Measurements from ENCODE around the gene ANKS1A. TPM values are rescaled to one million over a fixed set of nuclear protein-coding genes. Genes with fewer than 3 reads are reported as not detected.
"Not testable (repeated sequence)": the region's sequence is repeated elsewhere in the genome, so short reads cannot be mapped to it uniquely, and the experiment has no call there.

The ANKS1A gene, protein sequence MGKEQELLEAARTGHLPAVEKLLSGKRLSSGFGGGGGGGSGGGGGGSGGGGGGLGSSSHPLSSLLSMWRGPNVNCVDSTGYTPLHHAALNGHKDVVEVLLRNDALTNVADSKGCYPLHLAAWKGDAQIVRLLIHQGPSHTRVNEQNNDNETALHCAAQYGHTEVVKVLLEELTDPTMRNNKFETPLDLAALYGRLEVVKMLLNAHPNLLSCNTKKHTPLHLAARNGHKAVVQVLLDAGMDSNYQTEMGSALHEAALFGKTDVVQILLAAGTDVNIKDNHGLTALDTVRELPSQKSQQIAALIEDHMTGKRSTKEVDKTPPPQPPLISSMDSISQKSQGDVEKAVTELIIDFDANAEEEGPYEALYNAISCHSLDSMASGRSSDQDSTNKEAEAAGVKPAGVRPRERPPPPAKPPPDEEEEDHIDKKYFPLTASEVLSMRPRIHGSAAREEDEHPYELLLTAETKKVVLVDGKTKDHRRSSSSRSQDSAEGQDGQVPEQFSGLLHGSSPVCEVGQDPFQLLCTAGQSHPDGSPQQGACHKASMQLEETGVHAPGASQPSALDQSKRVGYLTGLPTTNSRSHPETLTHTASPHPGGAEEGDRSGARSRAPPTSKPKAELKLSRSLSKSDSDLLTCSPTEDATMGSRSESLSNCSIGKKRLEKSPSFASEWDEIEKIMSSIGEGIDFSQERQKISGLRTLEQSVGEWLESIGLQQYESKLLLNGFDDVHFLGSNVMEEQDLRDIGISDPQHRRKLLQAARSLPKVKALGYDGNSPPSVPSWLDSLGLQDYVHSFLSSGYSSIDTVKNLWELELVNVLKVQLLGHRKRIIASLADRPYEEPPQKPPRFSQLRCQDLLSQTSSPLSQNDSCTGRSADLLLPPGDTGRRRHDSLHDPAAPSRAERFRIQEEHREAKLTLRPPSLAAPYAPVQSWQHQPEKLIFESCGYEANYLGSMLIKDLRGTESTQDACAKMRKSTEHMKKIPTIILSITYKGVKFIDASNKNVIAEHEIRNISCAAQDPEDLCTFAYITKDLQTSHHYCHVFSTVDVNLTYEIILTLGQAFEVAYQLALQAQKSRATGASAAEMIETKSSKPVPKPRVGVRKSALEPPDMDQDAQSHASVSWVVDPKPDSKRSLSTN
- 12.2 TPM for total RNA-seq

- peak; percentile 88 for DNase-seq (ENCODE audit: low spot score in 2 of 2)
- FAIRE-seq = no peak
These were observed at the start of gene ANKS1A for GRCh38 chr6:34888874-34889555. TSS of gene ANKS1A (plus strand) at chr6:34889255. CDS start at chr6:34889403, 148 bp downstream.

- FAIRE-seq = no peak
- DNase-seq (ENCODE audit: low spot score in 2 of 2) = no peak
These were observed 49.2 kb upstream of the ANKS1A start for GRCh38 chr6:34839666-34840352.

DNA sequence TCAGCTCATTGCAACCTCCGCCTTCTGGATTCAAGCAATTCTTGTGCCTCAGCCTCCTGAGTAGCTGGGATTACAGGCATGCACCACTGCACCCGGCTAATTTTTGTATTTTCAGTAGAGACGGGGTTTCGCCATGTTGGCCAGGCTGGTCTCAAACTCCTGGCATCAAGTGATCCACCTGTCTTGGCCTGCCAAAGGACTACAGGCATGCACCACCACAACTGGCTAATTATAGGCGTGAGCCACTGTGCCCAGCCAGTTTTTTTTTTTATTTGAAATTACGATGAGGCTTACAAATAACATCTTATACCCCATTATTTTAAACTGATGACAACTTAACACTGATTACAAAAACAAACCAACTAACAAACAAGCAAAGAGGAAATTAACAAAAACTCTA, 40.0 kb upstream of the ANKS1A start:
- DNase-seq (ENCODE audit: low spot score in 2 of 2); FAIRE-seq: not testable (repeated sequence)

GRCh38 chr6:34851361-34851760, 37.7 kb upstream of the ANKS1A start:
- DNase-seq (ENCODE audit: low spot score in 2 of 2) = no peak
- no peak for FAIRE-seq

GRCh38 chr6:34852406-34853085, 36.5 kb upstream of the ANKS1A start:
- no peak for FAIRE-seq
- no peak for DNase-seq (ENCODE audit: low spot score in 2 of 2)

- FAIRE-seq = no peak
- DNase-seq (ENCODE audit: low spot score in 2 of 2) = no peak
These were observed 33.6 kb upstream of the ANKS1A start for GRCh38 chr6:34855463-34855862.

GRCh38 chr6:34858681-34859080, 30.4 kb upstream of the ANKS1A start:
- DNase-seq (ENCODE audit: low spot score in 2 of 2) (no peak), FAIRE-seq (no peak)

GRCh38 chr6:34859951-34860350, 29.1 kb upstream of the ANKS1A start:
- no peak for FAIRE-seq
- DNase-seq (ENCODE audit: low spot score in 2 of 2) = no peak

DNA sequence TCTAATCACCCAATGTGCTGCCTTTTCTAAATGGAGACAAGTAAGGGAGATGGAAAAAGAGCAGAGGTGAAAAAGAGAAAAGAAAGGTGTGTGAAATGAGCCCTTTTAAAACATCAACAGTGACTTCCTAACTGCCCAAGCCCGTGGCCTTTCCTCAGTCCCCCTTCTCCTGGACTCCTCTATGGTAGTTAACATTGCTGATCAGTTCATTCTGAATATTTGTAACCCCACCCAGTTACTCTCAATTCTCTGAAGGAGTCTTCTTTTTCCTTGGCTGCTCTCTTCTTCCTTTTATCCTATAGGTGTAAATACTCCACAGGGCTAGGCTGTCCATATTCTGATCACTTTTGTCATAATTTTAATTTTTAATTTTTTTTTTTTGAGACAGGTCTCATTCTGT, 28.3 kb upstream of the ANKS1A start:
- FAIRE-seq (no peak), DNase-seq (ENCODE audit: low spot score in 2 of 2) (no peak)

GRCh38 chr6:34864007-34864406, 25.0 kb upstream of the ANKS1A start:
- DNase-seq (ENCODE audit: low spot score in 2 of 2) = no peak
- no peak for FAIRE-seq

- FAIRE-seq = no peak
- no peak for DNase-seq (ENCODE audit: low spot score in 2 of 2)
These were observed 23.9 kb upstream of the ANKS1A start for GRCh38 chr6:34865107-34865506.

- DNase-seq (ENCODE audit: low spot score in 2 of 2) (no peak), FAIRE-seq (no peak)
These were observed 22.5 kb upstream of the ANKS1A start for GRCh38 chr6:34866509-34866908.

DNA sequence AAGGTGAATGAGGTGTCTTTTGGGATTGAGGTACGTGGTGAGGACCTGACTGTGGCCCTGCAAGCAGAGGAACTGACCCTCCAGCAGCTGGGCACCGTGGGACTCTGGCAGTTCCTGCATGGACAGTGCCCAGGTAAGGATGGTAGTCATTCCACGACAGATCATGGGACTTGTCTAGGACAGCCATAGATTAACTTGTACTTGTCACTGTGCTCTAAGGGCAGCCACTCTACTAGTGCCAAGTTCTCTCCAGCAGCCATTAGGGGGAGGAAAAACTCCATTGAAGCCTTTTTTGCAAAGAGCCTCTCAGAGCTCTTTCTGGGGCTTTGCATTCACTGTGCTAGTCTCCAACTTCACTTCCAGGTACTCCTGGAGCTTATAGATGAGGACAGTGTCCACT, 21.6 kb upstream of the ANKS1A start:
- DNase-seq (ENCODE audit: low spot score in 2 of 2) = no peak
- no peak for FAIRE-seq

DNA sequence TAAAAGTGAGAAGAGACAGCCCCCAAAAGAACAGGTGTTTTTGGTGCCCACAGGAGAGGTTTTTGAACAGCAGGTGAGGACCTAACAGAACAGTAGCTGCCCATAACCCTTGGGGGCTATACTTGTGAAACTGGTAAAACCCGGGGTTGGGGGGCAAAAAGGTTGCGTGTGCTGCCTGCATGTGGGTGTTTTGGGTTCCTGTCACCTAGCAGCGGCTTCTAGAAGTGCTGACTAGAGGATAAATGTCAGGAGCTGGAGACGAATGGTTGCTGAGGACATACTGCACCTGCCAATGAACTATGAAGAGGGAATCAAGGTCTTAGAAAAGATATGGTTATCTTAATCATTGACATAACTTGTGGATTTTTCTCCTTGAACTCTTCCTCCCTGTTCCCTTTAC, 17.2 kb upstream of the ANKS1A start:
- DNase-seq (ENCODE audit: low spot score in 2 of 2) (no peak), FAIRE-seq (no peak)

DNA sequence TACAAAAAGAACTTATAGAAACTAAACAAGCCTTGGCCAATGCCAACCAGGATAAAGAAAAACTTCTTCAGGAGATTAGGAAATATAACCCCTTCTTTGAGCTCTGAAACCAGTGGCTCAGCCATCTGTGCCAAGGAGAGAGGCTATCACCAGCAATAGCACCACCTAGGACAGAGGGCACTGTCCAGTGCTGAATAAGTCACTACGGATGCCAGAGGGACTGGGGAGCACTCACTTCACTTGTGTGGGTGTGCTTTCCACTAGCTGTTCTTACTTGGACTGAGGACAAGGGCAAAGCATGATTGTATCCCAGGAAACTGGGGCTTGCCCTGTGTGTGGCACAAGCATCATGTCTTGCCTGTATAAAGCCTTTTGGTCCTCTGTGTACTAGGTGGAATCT, 16.7 kb upstream of the ANKS1A start:
- FAIRE-seq (no peak), DNase-seq (ENCODE audit: low spot score in 2 of 2) (no peak)

- FAIRE-seq (no peak), DNase-seq (ENCODE audit: low spot score in 2 of 2) (no peak)
These were observed 13.5 kb upstream of the ANKS1A start for GRCh38 chr6:34875292-34876213.

GRCh38 chr6:34876472-34876871, 12.6 kb upstream of the ANKS1A start:
- FAIRE-seq = no peak

DNA sequence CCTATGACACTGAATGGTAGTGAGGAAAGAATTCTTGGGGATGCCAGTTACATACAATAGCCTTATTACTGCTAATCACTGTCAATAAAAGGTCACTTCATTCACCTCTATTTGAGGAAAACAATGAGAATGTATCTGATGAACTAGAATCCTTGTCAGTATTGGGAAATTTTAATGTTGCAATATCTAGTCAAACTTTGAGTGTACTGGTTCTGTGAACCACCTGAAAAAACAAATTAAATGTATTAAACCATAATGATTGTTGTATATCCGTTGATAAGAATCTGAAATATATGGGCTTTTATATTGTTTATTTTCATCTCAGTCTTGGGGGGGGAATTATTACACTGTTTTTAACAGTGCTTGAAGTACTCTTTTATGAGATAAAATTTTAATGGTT, 11.8 kb upstream of the ANKS1A start:
- DNase-seq (ENCODE audit: low spot score in 2 of 2) (no peak), FAIRE-seq (no peak)

More at GRCh38 chr6:34876472-34876871, 12.6 kb upstream of the ANKS1A start:
- no peak for DNase-seq (ENCODE audit: low spot score in 2 of 2)

All from frontal cortex (tissue), 4 donors.